SK-N-SH (cell line): Measurements from ENCODE around the gene HPCAL1. TPM values are rescaled to one million over a fixed set of nuclear protein-coding genes. Genes with fewer than 3 reads are reported as not detected.

Source experiments
- CTCF ChIA-PET: fragments of 300-600, 350-600 bp; formaldehyde crosslinking; extraction: SDS; loops from one replicate; lab custom pipeline; 2021; lab: Yijun Ruan, JAX
- POLR2A ChIA-PET: fragments of 350-600 bp; sonication (Branson Sonifier 250); formaldehyde crosslinking; extraction: SDS; loops from one replicate; lab custom pipeline; 2020; ENCODE audit warnings: antibody characterized with exemption, inconsistent platforms; lab: Yijun Ruan, JAX
- DNase-seq: peaks from one replicate; pipeline ENCODE4 v3.0.0; 2012
- H2AFZ ChIP-seq: fragments of 200-600 bp; sonication (generic); 2 replicates; pipeline ENCODE4 v1.8.1; 2016; ENCODE audit warnings: antibody characterized with exemption, mild to moderate bottlenecking, low read depth
- H3F3A ChIP-seq: fragments of 200-600 bp; sonication (generic); replicated peaks from 2 replicates; pipeline ENCODE3; 2016; ENCODE audit warnings: antibody characterized with exemption, mild to moderate bottlenecking; ENCODE audit not compliant: insufficient read depth
- H3K27ac ChIP-seq, 2 experiments: fragments of 200-500 bp in 1 of 2; fragments of 200-600 bp in 1 of 2; sonication (Bioruptor generic) in 1 of 2; sonication (generic), shearing (Covaris generic) in 1 of 2; 2 replicates each; pipeline versions ENCODE4 v1.5.1 to v1.6.1; 2014 to 2016; ENCODE audit warnings: low read depth in 2 of 2, inconsistent platforms in 1 of 2, low read length in 1 of 2, mild to moderate bottlenecking in 1 of 2, mixed read lengths in 1 of 2
- H3K27me3 ChIP-seq: fragments of 200-600 bp; sonication (generic), shearing (Covaris generic); 2 replicates; pipeline ENCODE4 v1.6.1; 2016; ENCODE audit warnings: mixed run types; ENCODE audit not compliant: insufficient read depth
- H3K36me3 ChIP-seq, 2 experiments: fragments of 200-500 bp in 1 of 2; fragments of 200-600 bp in 1 of 2; sonication (Bioruptor generic) in 1 of 2; sonication (generic) in 1 of 2; replicated peaks in 1 of 2; 2 replicates each; pipeline versions ENCODE3 to v1.5.1; 2014 to 2016; ENCODE audit warnings: low read length in 1 of 2, mild to moderate bottlenecking in 1 of 2; ENCODE audit not compliant: insufficient read depth in 2 of 2, control insufficient read depth in 1 of 2
- H3K4me1 ChIP-seq, 2 experiments: fragments of 200-500 bp in 1 of 2; fragments of 200-600 bp in 1 of 2; sonication (Bioruptor generic) in 1 of 2; sonication (generic), shearing (Covaris generic) in 1 of 2; 2 replicates each; pipeline versions ENCODE4 v1.5.1 to v1.6.1; 2014 to 2016; ENCODE audit warnings: low read depth in 1 of 2, low read length in 1 of 2, mixed run types in 1 of 2; ENCODE audit not compliant: insufficient read depth in 2 of 2, control insufficient read depth in 1 of 2
- H3K4me2 ChIP-seq: fragments of 200-600 bp; sonication (generic), shearing (Covaris generic); 2 replicates; pipeline ENCODE4 v1.6.1; 2017; ENCODE audit warnings: mixed run types
- H3K4me3 ChIP-seq, 2 experiments: fragments of 200-500 bp in 1 of 2; fragments of 200-600 bp in 1 of 2; sonication (Bioruptor generic) in 1 of 2; sonication (generic), shearing (Covaris generic) in 1 of 2; 2 replicates each; pipeline versions ENCODE4 v1.5.1 to v1.8.1; 2014 to 2016; ENCODE audit warnings: low read depth in 2 of 2, inconsistent platforms in 1 of 2, low read length in 1 of 2, mild to moderate bottlenecking in 1 of 2, mixed read lengths in 1 of 2, moderate library complexity in 1 of 2
- H3K79me2 ChIP-seq: fragments of 200-600 bp; sonication (generic); 2 replicates; pipeline ENCODE4 v1.8.1; 2017; ENCODE audit warnings: mild to moderate bottlenecking; ENCODE audit not compliant: insufficient read depth
- H3K9ac ChIP-seq: fragments of 200-600 bp; sonication (generic); 2 replicates; pipeline ENCODE4 v1.6.1; 2017; ENCODE audit warnings: mixed run types
- H3K9me2 ChIP-seq: fragments of 200-600 bp; sonication (generic); 2 replicates; pipeline ENCODE4 v1.6.1; 2017; ENCODE audit warnings: mixed run types
- H3K9me3 ChIP-seq: fragments of 200-600 bp; sonication (generic); 2 replicates; pipeline ENCODE4 v1.6.1; 2017; ENCODE audit warnings: mixed run types, mild to moderate bottlenecking, moderate library complexity
- H4K20me1 ChIP-seq: fragments of 200-600 bp; sonication (generic); 2 replicates; pipeline ENCODE4 v1.6.1; 2017; ENCODE audit warnings: mild to moderate bottlenecking, mixed run types; ENCODE audit not compliant: insufficient read depth
- EP300 ChIP-seq, 2 experiments: IDR thresholded peaks; 2 replicates each; pipeline versions ENCODE4 v1.4.0 to v1.6.1; 2012; ENCODE audit warnings: borderline replicate concordance in 1 of 2, low read depth in 1 of 2, low read length in 1 of 2
- EZH2phosphoT487 ChIP-seq: fragments of 200-600 bp; sonication (generic); IDR thresholded peaks from 2 replicates; pipeline ENCODE4 v1.6.1; 2017; ENCODE audit warnings: low read depth, mixed run types, mild to moderate bottlenecking, antibody characterized with exemption, moderate library complexity, borderline replicate concordance
- FOSL2 ChIP-seq: IDR thresholded peaks from 2 replicates; pipeline ENCODE4 v1.4.0; 2012; ENCODE audit warnings: low read depth, mild to moderate bottlenecking, moderate library complexity, borderline replicate concordance
- FOXJ3 ChIP-seq: sonication (generic); formaldehyde crosslinking; IDR thresholded peaks from 2 replicates; pipeline ENCODE4 v1.5.1; 2020; ENCODE audit warnings: mild to moderate bottlenecking, missing genetic modification reagents
- FOXM1 ChIP-seq: IDR thresholded peaks from 2 replicates; pipeline ENCODE4 v1.4.0; 2012; ENCODE audit warnings: low read depth, mild to moderate bottlenecking
- GABPA ChIP-seq: IDR thresholded peaks from 2 replicates; pipeline ENCODE4 v1.4.0; 2012; ENCODE audit warnings: low read depth, mild to moderate bottlenecking
- GATA2 ChIP-seq: sonication (generic); formaldehyde crosslinking; IDR thresholded peaks from 2 replicates; pipeline ENCODE4 v1.5.0; 2020; ENCODE audit warnings: mild to moderate bottlenecking, missing genetic modification reagents
- IRF3 ChIP-seq: fragments of 150-350 bp; IDR thresholded peaks from 2 replicates; pipeline ENCODE4 v1.6.1; 2016; ENCODE audit warnings: mild to moderate bottlenecking, low read depth, low read length
- MEF2A ChIP-seq: IDR thresholded peaks from 2 replicates; pipeline ENCODE4 v1.4.0; 2012; ENCODE audit warnings: low read depth, borderline replicate concordance
- MXI1 ChIP-seq: IDR thresholded peaks from 2 replicates; pipeline ENCODE4 v1.6.1; 2012; ENCODE audit warnings: mild to moderate bottlenecking, low read depth, low read length, improper control_type of control experiment
- POLR2AphosphoS5 ChIP-seq: IDR thresholded peaks from 2 replicates; pipeline ENCODE4 v1.6.1; 2012; ENCODE audit warnings: low read depth, low read length
- RAD21 ChIP-seq: IDR thresholded peaks from 2 replicates; pipeline ENCODE4 v1.6.1; 2012; ENCODE audit warnings: mild to moderate bottlenecking, low read length
- SMC3 ChIP-seq: IDR thresholded peaks from 2 replicates; pipeline ENCODE4 v1.6.1; 2012; ENCODE audit warnings: low read depth, low read length, improper control_type of control experiment
- TCF12 ChIP-seq: IDR thresholded peaks from 2 replicates; pipeline ENCODE4 v1.4.0; 2012
- TEAD4 ChIP-seq: IDR thresholded peaks from 2 replicates; pipeline ENCODE4 v1.4.0; 2012; ENCODE audit warnings: mild to moderate bottlenecking, borderline replicate concordance; ENCODE audit not compliant: insufficient read depth
- USF2 ChIP-seq: fragments of 150-350 bp; IDR thresholded peaks from 2 replicates; pipeline ENCODE4 v1.6.1; 2017; ENCODE audit warnings: antibody characterized with exemption, low read length, low read depth, borderline replicate concordance
- ZBTB33 ChIP-seq: IDR thresholded peaks from 2 replicates; pipeline ENCODE4 v1.4.0; 2012; ENCODE audit warnings: low read depth, borderline replicate concordance
- WGBS: methylation state at CpG from one replicate; pipeline ENCODE4 v1.1.6; 2017; ENCODE audit warnings: low lambda C conversion rate; 5-methylcytosine and 5-hydroxymethylcytosine counted together
- polyA plus RNA-seq, 3 experiments: library from polyadenylated mRNA; depleted of rRNA; stranded (reverse); fragments of >200 nt; gene quantifications; 2 replicates each; pipeline ENCODE4 v1.2.3, GENCODE V29; 2012
- TF ChIP-seq, protein P1 (sequence below): fragments of 200-600 bp; sonication (generic); IDR thresholded peaks from 2 replicates; pipeline ENCODE4 v1.6.1; 2017; ENCODE audit warnings: antibody characterized with exemption, mild to moderate bottlenecking, moderate library complexity
- TF ChIP-seq, protein P2 (sequence below): IDR thresholded peaks from 2 replicates; pipeline ENCODE4 v1.4.0; 2012; ENCODE audit warnings: low read depth

HPCAL1 gene
- polyA plus RNA-seq, 1 of the 3 experiments (the other 2 are of a cell fraction): 77.0 TPM

DNA sequence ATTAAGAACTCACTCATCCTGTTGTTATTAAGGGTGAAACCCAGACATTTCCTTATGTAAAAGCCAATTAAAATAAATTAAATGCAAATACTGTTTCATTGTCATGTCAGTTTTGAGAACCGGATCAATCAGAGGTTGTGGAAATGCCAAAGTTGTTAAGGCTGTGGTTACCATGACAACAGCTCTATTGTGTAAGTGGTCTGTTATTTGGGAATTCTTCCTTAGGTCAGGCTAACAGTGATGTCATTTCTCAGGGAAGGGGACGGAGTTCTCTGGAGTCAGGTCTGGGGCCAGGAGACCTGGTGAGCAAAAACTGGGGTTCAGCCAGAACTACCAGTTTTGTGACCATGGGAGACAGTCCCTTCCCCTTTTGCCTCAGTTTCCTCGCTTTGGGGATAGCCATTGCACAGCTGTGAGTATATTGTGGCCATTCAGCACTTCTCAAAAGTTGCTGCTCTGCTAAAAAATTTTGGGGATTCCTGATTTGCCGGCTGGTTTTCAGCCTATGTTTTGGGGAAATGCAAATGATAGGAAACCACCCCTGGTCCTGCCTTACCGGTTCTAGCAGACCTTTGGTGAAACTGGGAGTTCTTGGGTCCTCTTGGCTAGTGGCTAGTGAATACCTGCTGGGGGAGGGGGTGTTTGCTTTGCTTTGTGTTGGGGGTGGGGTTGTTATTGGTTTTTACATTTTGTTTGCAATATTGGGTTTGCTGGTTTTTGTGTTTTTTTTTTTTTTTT lies 21.6 kb downstream of the HPCAL1 start:
- no peak overlapping the region for H3K4me3 ChIP-seq
- H3K36me3 ChIP-seq: peaks cover 0 to 4% of the 10 kb centered on the region in 2 experiments
- H2AFZ ChIP-seq: no peak overlapping the region
- peaks cover 20% of the 10 kb centered on the region for H4K20me1 ChIP-seq
- no peak for DNase-seq
- ChIA-PET CTCF (interaction anchor here (0.6 to 2.2 kb wide), 10 partner anchors 8 to 85 kb away, joined by 3 to 8 read pairs (median 4); no protein-coding TSS in a partner anchor), POLR2A (no interaction called here)
- H3K4me2 ChIP-seq: no peak overlapping the region
- H3K27ac ChIP-seq: no peak overlapping the region
- no peak for TF ChIP-seq ZBTB33
- no peak for TF ChIP-seq SMC3
- no peak for TF ChIP-seq FOSL2
- no peak for TF ChIP-seq IRF3
- TF ChIP-seq TEAD4: no peak
- TF ChIP-seq EP300 (IDR thresholded peaks at IDR 0.05; ENCODE audit: borderline replicate concordance in 1 of 2, low read depth in 1 of 2, low read length in 1 of 2): no peak
- no peak for TF ChIP-seq MXI1
- H3F3A ChIP-seq: peaks cover 2% of the 10 kb centered on the region
- H3K4me1 ChIP-seq: peaks cover 8 to 49% of the 10 kb centered on the region in 2 experiments; a peak in 3 of 4 replicates
- peaks cover 13% of the 10 kb centered on the region; the same call in 1 of the 2 replicates for H3K79me2 ChIP-seq
- no peak overlapping the region for H3K9ac ChIP-seq
- H3K27me3 ChIP-seq: no peaks in the 10 kb centered on the region
- 91% methylated on average over 5 of the region's 5 CpGs for WGBS
- H3K9me3 ChIP-seq: no peaks in the 10 kb centered on the region
- H3K9me2 ChIP-seq: no peaks in the 10 kb centered on the region

DNA sequence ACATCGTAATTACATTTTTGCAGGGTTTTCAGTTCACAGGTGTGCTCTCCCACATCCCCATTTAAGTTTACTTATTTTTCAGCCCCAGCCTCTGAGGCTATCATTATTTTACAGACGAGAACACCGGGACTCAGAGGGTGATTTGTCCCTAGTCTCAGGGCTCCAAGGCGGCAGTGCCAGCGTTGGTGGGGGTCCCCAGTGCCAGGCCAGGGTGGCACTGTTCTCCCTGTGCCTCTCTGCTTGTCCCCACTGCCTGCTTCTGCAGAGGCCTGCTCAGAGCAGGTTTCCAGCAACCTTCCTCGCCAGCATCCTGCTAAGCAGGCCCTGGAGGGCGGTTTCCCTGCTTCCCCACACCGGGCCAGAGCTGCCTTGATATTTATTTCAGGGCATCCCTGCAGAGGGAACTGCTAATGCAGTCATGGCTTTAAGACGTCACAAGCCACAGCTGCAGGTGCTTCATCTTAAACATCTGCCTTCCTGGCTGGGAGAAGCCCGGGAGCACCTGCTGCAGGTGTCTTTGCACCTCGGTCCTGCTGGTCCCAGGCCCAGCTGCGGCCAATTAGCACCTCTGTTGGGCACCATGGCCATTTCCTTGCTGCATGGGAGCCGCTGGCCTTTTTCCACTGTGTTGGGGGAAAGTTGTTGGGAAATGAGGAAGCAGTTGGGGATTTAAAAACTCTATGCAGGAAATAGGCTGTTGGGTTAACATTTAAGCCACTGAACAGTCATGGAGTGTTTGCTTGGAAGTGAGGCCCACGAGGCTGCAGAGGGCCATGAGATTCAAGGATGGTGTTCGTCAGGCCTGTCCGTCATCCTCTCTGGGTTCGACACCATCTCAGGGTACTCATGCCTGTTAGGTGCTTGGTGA lies 22.8 kb downstream of the HPCAL1 start:
- H2AFZ ChIP-seq: no peak overlapping the region
- H3K4me2 ChIP-seq: no peak overlapping the region
- H3K9ac ChIP-seq: no peak overlapping the region
- peaks cover 7% of the 10 kb centered on the region; the same call in 1 of the 2 replicates for H3K79me2 ChIP-seq
- H3F3A ChIP-seq: peaks cover 11% of the 10 kb centered on the region
- ChIA-PET POLR2A (no interaction called here), CTCF (interaction anchor here (1.0 to 4.5 kb wide), 3 partner anchors 19 to 84 kb away, joined by 3 to 21 read pairs (median 6); no protein-coding TSS in a partner anchor)
- peaks cover 19 to 62% of the 10 kb centered on the region in 2 experiments for H3K4me1 ChIP-seq
- no peaks in the 10 kb centered on the region for H3K27me3 ChIP-seq
- no peaks in the 10 kb centered on the region for H3K9me2 ChIP-seq
- no peaks in the 10 kb centered on the region for H3K9me3 ChIP-seq
- peak overlapping the region in 1 of 2 experiments; percentile 50; a peak in 2 of 4 replicates for H3K27ac ChIP-seq
- H3K36me3 ChIP-seq: peaks cover 0 to 4% of the 10 kb centered on the region in 2 experiments
- H4K20me1 ChIP-seq: peaks cover 26% of the 10 kb centered on the region
- no peak for DNase-seq
- WGBS: 89% methylated on average over 17 of the region's 17 CpGs
- H3K4me3 ChIP-seq: no peak overlapping the region
- TF ChIP-seq USF2 (no peak), FOXJ3 (CRISPR knock-in tag) (no peak), FOXM1 (no peak), GATA2 (CRISPR knock-in tag) (no peak), RAD21 (no peak), MEF2A (no peak), GABPA (no peak), TCF12 (no peak), EZH2phosphoT487 (no peak), POLR2AphosphoS5 (no peak)
- TF ChIP-seq, protein P1, sequence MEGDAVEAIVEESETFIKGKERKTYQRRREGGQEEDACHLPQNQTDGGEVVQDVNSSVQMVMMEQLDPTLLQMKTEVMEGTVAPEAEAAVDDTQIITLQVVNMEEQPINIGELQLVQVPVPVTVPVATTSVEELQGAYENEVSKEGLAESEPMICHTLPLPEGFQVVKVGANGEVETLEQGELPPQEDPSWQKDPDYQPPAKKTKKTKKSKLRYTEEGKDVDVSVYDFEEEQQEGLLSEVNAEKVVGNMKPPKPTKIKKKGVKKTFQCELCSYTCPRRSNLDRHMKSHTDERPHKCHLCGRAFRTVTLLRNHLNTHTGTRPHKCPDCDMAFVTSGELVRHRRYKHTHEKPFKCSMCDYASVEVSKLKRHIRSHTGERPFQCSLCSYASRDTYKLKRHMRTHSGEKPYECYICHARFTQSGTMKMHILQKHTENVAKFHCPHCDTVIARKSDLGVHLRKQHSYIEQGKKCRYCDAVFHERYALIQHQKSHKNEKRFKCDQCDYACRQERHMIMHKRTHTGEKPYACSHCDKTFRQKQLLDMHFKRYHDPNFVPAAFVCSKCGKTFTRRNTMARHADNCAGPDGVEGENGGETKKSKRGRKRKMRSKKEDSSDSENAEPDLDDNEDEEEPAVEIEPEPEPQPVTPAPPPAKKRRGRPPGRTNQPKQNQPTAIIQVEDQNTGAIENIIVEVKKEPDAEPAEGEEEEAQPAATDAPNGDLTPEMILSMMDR: no peak
- TF ChIP-seq, protein P2, sequence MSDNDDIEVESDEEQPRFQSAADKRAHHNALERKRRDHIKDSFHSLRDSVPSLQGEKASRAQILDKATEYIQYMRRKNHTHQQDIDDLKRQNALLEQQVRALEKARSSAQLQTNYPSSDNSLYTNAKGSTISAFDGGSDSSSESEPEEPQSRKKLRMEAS: no peak
